OCI-LY7 (cell line): ENCODE data around the gene NUP93. TPM values are rescaled to one million over a fixed set of nuclear protein-coding genes. Genes with fewer than 3 reads are reported as not detected.

ENCODE experiments used
- BruUV-seq: library from RNA; stranded (reverse); fragments of 400-500 nt; replicated peaks from 2 replicates; lab custom pipeline; 2021; lab: Mats Ljungman, UMichigan
- CTCF ChIA-PET: fragments of 300-600 bp; sonication (Branson Sonifier 250); formaldehyde crosslinking; loops from one replicate; lab custom pipeline; 2022; ENCODE audit warnings: antibody characterized with exemption; ENCODE audit not compliant: unreplicated experiment; lab: Charles Lee
- POLR2A ChIA-PET: fragments of 300-600 bp; sonication (Branson Sonifier 250); formaldehyde crosslinking; loops from one replicate; lab custom pipeline; 2022; ENCODE audit warnings: antibody characterized with exemption; lab: Charles Lee
- DNase-seq: peaks from one replicate; pipeline ENCODE4 v3.0.0-alpha.2; 2015; ENCODE audit warnings: low spot score
- H2AFZ ChIP-seq: fragments of 200-600 bp; sonication (generic), shearing (Covaris generic); 2 replicates; pipeline ENCODE4 v1.6.1; 2014; ENCODE audit warnings: mild to moderate bottlenecking, antibody characterized with exemption, low read length, moderate library complexity
- H3K27ac ChIP-seq: fragments of 200-600 bp; sonication (generic); 2 replicates; pipeline ENCODE4 v1.5.1; 2014; ENCODE audit warnings: mixed run types, low read depth, mild to moderate bottlenecking, moderate library complexity, low read length, inconsistent platforms; ENCODE audit not compliant: poor library complexity, severe bottlenecking
- H3K36me3 ChIP-seq: fragments of 200-600 bp; sonication (generic); 2 replicates; pipeline ENCODE4 v1.6.1; 2014; ENCODE audit warnings: mild to moderate bottlenecking, antibody characterized with exemption, low read length, moderate library complexity, mixed read lengths; ENCODE audit not compliant: insufficient read depth
- H3K4me1 ChIP-seq: fragments of 200-600 bp; sonication (generic); 2 replicates; pipeline ENCODE4 v1.5.1; 2014; ENCODE audit warnings: mild to moderate bottlenecking, low read length; ENCODE audit not compliant: insufficient read depth, poor library complexity, severe bottlenecking
- H3K4me2 ChIP-seq: fragments of 200-600 bp; sonication (generic); 2 replicates; pipeline ENCODE4 v1.6.1; 2014; ENCODE audit warnings: mild to moderate bottlenecking, low read length
- H3K4me3 ChIP-seq: fragments of 200-600 bp; sonication (generic); 2 replicates; pipeline ENCODE4 v1.5.1; 2014; ENCODE audit warnings: mild to moderate bottlenecking, low read depth, low read length; ENCODE audit not compliant: poor library complexity, severe bottlenecking
- H3K79me2 ChIP-seq: fragments of 200-600 bp; sonication (generic); 2 replicates; pipeline ENCODE4 v1.6.1; 2016; ENCODE audit warnings: low read depth, mild to moderate bottlenecking, low read length, moderate library complexity, mixed read lengths; ENCODE audit not compliant: insufficient read depth
- H3K9me2 ChIP-seq: fragments of 200-600 bp; sonication (generic); 2 replicates; pipeline ENCODE4 v1.6.1; 2016; ENCODE audit warnings: mild to moderate bottlenecking, low read length, mixed read lengths; ENCODE audit not compliant: insufficient read depth
- H3K9me3 ChIP-seq: fragments of 200-600 bp; sonication (generic); 2 replicates; pipeline ENCODE4 v1.6.1; 2014; ENCODE audit warnings: mild to moderate bottlenecking, mixed run types, low read length, mixed read lengths
- H4K20me1 ChIP-seq: fragments of 200-600 bp; sonication (generic); 2 replicates; pipeline ENCODE4 v1.6.1; 2014; ENCODE audit warnings: mild to moderate bottlenecking, antibody characterized with exemption, low read length, moderate library complexity, mixed read lengths; ENCODE audit not compliant: insufficient read depth
- EZH2phosphoT487 ChIP-seq: fragments of 200-600 bp; sonication (generic); IDR thresholded peaks from 2 replicates; pipeline ENCODE4 v1.6.1; 2018; ENCODE audit warnings: low read depth, borderline replicate concordance, mild to moderate bottlenecking, mixed run types, antibody characterized with exemption, low read length, moderate library complexity, mixed read lengths
- intact Hi-C: fragments of 100-400 bp; cut with micrococcal nuclease; formaldehyde crosslinking; loops from one replicate; pipeline ENCODE4 v1.10.0; 2022; ENCODE audit not compliant: unreplicated experiment
- total RNA-seq, 2 experiments: library from RNA; depleted of rRNA in 1 of 2; stranded (reverse); fragments of >200 nt in 1 of 2; shearing (Covaris generic) in 1 of 2; gene quantifications; 2 replicates each; pipeline ENCODE4 v1.2.3, GENCODE V29; 2014 to 2022
- TF ChIP-seq, protein P1 (sequence below): fragments of 200-600 bp; sonication (generic); conservative IDR thresholded peaks from 2 replicates; pipeline ENCODE4 v1.5.1; 2014; ENCODE audit warnings: mild to moderate bottlenecking, antibody characterized with exemption, low read length, moderate library complexity, mixed read lengths

NUP93 gene
- total RNA-seq, 2 experiments from 2014 or later = 119 to 183 TPM

GRCh38 chr16:56888806-56889205 lies 158.9 kb downstream of the NUP93 start:
- ChIA-PET CTCF (no interaction called here), POLR2A (interaction anchor here (1.0 to 1.7 kb wide), 3 partner anchors 22 to 66 kb away, joined by 3 to 4 read pairs (median 3); no protein-coding TSS in a partner anchor)
- H3K36me3 ChIP-seq = no peaks in the 10 kb centered on the region
- H4K20me1 ChIP-seq = no peaks in the 10 kb centered on the region
- H2AFZ ChIP-seq = peak overlapping the region; percentile 1; the same call in 1 of the 2 replicates
- intact Hi-C loops = loop anchor here (2.0 kb wide), 1 partner anchor 22 kb away; no protein-coding TSS in a partner anchor
- BruUV-seq = no TSS peak
- H3K4me3 ChIP-seq = peak overlapping the region; percentile 39
- DNase-seq = peak; percentile 93
- H3K9me3 ChIP-seq = no peaks in the 10 kb centered on the region
- H3K9me2 ChIP-seq = no peaks in the 10 kb centered on the region
- H3K79me2 ChIP-seq = no peaks in the 10 kb centered on the region
- TF ChIP-seq, protein P1, sequence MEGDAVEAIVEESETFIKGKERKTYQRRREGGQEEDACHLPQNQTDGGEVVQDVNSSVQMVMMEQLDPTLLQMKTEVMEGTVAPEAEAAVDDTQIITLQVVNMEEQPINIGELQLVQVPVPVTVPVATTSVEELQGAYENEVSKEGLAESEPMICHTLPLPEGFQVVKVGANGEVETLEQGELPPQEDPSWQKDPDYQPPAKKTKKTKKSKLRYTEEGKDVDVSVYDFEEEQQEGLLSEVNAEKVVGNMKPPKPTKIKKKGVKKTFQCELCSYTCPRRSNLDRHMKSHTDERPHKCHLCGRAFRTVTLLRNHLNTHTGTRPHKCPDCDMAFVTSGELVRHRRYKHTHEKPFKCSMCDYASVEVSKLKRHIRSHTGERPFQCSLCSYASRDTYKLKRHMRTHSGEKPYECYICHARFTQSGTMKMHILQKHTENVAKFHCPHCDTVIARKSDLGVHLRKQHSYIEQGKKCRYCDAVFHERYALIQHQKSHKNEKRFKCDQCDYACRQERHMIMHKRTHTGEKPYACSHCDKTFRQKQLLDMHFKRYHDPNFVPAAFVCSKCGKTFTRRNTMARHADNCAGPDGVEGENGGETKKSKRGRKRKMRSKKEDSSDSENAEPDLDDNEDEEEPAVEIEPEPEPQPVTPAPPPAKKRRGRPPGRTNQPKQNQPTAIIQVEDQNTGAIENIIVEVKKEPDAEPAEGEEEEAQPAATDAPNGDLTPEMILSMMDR = peak; percentile 40; the same call in 1 of the 2 replicates
- no peak for TF ChIP-seq EZH2phosphoT487
- peak overlapping the region; percentile 62 for H3K27ac ChIP-seq
- H3K4me2 ChIP-seq = peak overlapping the region; percentile 75
- peaks cover 23% of the 10 kb centered on the region for H3K4me1 ChIP-seq

DNA sequence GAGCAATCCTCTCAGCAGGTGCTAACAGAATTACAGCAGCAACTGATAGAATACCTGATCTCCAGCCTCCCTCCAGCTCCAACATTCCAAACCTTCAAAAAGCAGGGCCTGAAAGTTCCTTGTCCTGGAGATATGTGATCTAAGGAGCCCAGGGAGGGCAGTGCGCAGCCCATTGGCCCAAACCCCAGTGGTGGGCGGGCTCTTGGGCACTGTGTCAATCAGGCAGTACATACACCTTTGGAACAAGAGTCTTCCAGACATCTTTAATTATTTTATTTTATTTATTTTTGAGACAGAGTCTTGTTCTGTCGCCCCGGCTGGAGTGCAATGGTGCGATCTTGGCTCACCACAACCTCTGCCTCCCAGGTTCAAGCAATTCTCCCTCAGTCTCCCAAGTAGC lies 159.3 kb downstream of the NUP93 start:
- no TSS peak for BruUV-seq
- Histone ChIP-seq H3K27ac (peak overlapping the region; percentile 62), H3K9me2 (no peaks in the 10 kb centered on the region)

More for the DNA sequence above, 159.3 kb downstream of the NUP93 start:
- DNase-seq = peak; percentile 30
- Histone ChIP-seq H3K79me2 (no peaks in the 10 kb centered on the region), H3K4me1 (peaks cover 23% of the 10 kb centered on the region), H3K4me2 (peak overlapping the region; percentile 75), H4K20me1 (no peaks in the 10 kb centered on the region), H3K36me3 (no peaks in the 10 kb centered on the region), H2AFZ (peak overlapping the region; percentile 1; the same call in 1 of the 2 replicates), H3K9me3 (no peaks in the 10 kb centered on the region), H3K4me3 (peak overlapping the region; percentile 39)
- intact Hi-C loops = loop anchor here (2.0 kb wide), 1 partner anchor 22 kb away; no protein-coding TSS in a partner anchor
- TF ChIP-seq, protein P1 = no peak
- no peak for TF ChIP-seq EZH2phosphoT487
- POLR2A ChIA-PET = interaction anchor here (1.0 to 1.7 kb wide), 3 partner anchors 21 to 65 kb away, joined by 3 to 4 read pairs (median 3); no protein-coding TSS in a partner anchor
- CTCF ChIA-PET = interaction anchor here (0.6 kb wide), 1 partner anchor 24 kb away, joined by 4 read pairs; no protein-coding TSS in a partner anchor
